A673 (cell line): Measurements from ENCODE around the gene TRIM38.

Source experiments
- CTCF ChIP-seq: fragments of 300-800, 200-600 bp; sonication (generic); conservative IDR thresholded peaks from 2 replicates; pipeline ENCODE4 v1.5.1; 2017; ENCODE audit warnings: low read depth, mild to moderate bottlenecking, antibody characterized with exemption, low read length, moderate library complexity, mixed read lengths
- EZH2 ChIP-seq: fragments of 200-600 bp; sonication (generic); IDR thresholded peaks from 2 replicates; pipeline ENCODE4 v1.6.1; 2017; ENCODE audit warnings: borderline replicate concordance, low read depth, mild to moderate bottlenecking, mixed read lengths, antibody characterized with exemption, low read length; ENCODE audit not compliant: poor library complexity, severe bottlenecking

- TF ChIP-seq CTCF, result no peak
- TF ChIP-seq EZH2, result no peak
Measured at GRCh38 chr6:25971187-25971821, 8.7 kb downstream of the TRIM38 start.
